GM12891 (cell line): Measurements from ENCODE around the gene CHD9.

ENCODE experiments used
- PAX5 ChIP-seq: IDR thresholded peaks from 2 replicates; pipeline ENCODE4 v1.6.1; 2011; ENCODE audit warnings: low read length, moderate library complexity, mild to moderate bottlenecking; ENCODE audit not compliant: insufficient read depth, severe bottlenecking
- POLR2A ChIP-seq: IDR thresholded peaks from 2 replicates; pipeline ENCODE4 v1.6.1; 2011; ENCODE audit warnings: low read depth, low read length, control low read depth
- POLR2AphosphoS5 ChIP-seq: IDR thresholded peaks from 2 replicates; pipeline ENCODE4 v1.6.1; 2011; ENCODE audit warnings: low read depth, low read length, control low read depth
- TAF1 ChIP-seq: IDR thresholded peaks from 2 replicates; pipeline ENCODE4 v1.6.1; 2011; ENCODE audit warnings: low read depth, low read length, control low read depth

DNA sequence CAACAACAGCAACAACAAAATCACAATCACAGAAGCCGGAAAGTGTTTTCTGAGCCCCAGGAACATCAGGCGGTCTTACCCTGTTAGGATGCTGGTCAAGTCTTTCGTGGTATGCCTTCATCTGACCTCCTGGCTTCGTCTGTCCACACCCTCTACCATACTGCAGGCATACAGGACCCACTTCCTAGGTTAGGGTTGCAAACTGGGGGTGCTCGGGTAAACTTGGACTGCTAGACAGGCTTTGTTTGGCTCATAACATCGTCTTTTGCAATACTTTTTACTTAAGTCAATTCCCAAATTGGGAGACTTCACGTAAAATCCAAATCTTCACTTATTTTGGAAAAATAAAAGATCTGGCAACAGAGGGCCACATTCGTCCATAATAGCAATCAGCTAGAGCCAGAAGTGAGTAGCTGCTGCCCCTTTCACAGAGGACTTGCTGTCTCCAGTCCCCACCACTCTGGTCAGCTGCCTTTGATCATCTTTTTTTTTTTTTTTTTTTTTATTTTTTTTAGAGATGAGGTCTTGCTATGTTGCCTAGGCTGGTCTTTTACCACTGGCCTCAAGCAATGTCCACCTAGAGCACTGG, 30.0 kb downstream of the CHD9 start:
- TF ChIP-seq POLR2AphosphoS5, result no peak
- TF ChIP-seq POLR2A, result no peak
- TF ChIP-seq TAF1, result no peak
- TF ChIP-seq PAX5, result no peak
